K562 (cell line): ENCODE measurements around the gene CCDC138. TPM values are rescaled to one million over a fixed set of nuclear protein-coding genes. Genes with fewer than 3 reads are reported as not detected.

Source experiments
- ATAC-seq: fragments of 200-7000 bp; cut with Tn5 transposase; 3 replicates; pipeline ENCODE4 v1.9.1; 2020; ENCODE audit warnings: moderate library complexity
- BruUV-seq: library from RNA; stranded (reverse); fragments of 400-500 nt; replicated peaks from 2 replicates; lab custom pipeline; 2021; lab: Mats Ljungman, UMichigan
- CTCF ChIA-PET: fragments of 300-600 bp; formaldehyde crosslinking; extraction: SDS; loops from one replicate; lab custom pipeline; 2021; ENCODE audit warnings: low intra/inter-chr PET ratio; lab: Yijun Ruan, JAX
- POLR2A ChIA-PET: fragments of 300-600, 350-650 bp; sonication (Branson Sonifier 250); formaldehyde crosslinking; extraction: SDS; loops from one replicate; lab custom pipeline; 2021; ENCODE audit warnings: antibody characterized with exemption, inconsistent platforms; lab: Yijun Ruan, JAX
- DNase-seq, 4 experiments: peaks; one replicate each; pipeline versions ENCODE4 v3.0.0 to v3.0.0-alpha.2; 2011 to 2018; ENCODE audit warnings: low spot score in 3 of 4, mixed read lengths in 3 of 4; ENCODE audit errors: extremely low read depth in 1 of 4
- FAIRE-seq: peaks from 2 replicates; lab custom pipeline; 2011; peaks lifted over from hg19 to GRCh38; lab: Jason Lieb, UNC
- H2AFZ ChIP-seq: 2 replicates; pipeline ENCODE4 v1.6.0; 2011; ENCODE audit warnings: low read depth, low read length, control low read depth, inconsistent platforms
- H3K27ac ChIP-seq: fragments of 200-600 bp; 3 replicates; pipeline ENCODE4 v1.8.0; 2011; ENCODE audit warnings: low read depth, mild to moderate bottlenecking, control low read depth, inconsistent platforms, low read length, moderate library complexity, mixed read lengths; ENCODE audit errors: extremely low read depth
- H3K27me3 ChIP-seq, 2 experiments: fragments of 300-600 bp in 1 of 2; 2 replicates in 1 of 2; 3 replicates in 1 of 2; pipeline versions ENCODE4 v1.6.0 to v1.8.0; 2011; ENCODE audit warnings: inconsistent platforms in 2 of 2, low read length in 2 of 2, mild to moderate bottlenecking in 1 of 2, mixed read lengths in 1 of 2, moderate library complexity in 1 of 2; ENCODE audit not compliant: control insufficient read depth in 2 of 2, insufficient read depth in 2 of 2
- H3K36me3 ChIP-seq: fragments of 300-600 bp; 3 replicates; pipeline ENCODE4 v1.8.0; 2011; ENCODE audit warnings: mild to moderate bottlenecking, low read length, inconsistent platforms; ENCODE audit not compliant: control insufficient read depth, insufficient read depth
- H3K4me1 ChIP-seq, 2 experiments: fragments of 200-600 bp in 1 of 2; replicated peaks in 1 of 2; 2 replicates in 1 of 2; 3 replicates in 1 of 2; pipeline versions ENCODE4 v1.5.1 to v1.8.0; 2011; ENCODE audit warnings: inconsistent platforms in 2 of 2, low read length in 2 of 2, mild to moderate bottlenecking in 1 of 2, mixed read lengths in 1 of 2, moderate library complexity in 1 of 2; ENCODE audit not compliant: control insufficient read depth in 2 of 2, insufficient read depth in 2 of 2
- H3K4me2 ChIP-seq: 2 replicates; pipeline ENCODE4 v1.6.1; 2011; ENCODE audit warnings: low read length, control low read depth, inconsistent platforms, mixed read lengths; ENCODE audit not compliant: insufficient read depth
- H3K4me3 ChIP-seq: fragments of 200-600 bp; sonication (generic), shearing (Covaris generic); 2 replicates; pipeline ENCODE4 v1.5.1; 2016; ENCODE audit warnings: control low read depth, inconsistent platforms
- H3K79me2 ChIP-seq: fragments of 200-600 bp; 3 replicates; pipeline ENCODE4 v1.8.0; 2011; ENCODE audit warnings: low read length, inconsistent platforms; ENCODE audit not compliant: control insufficient read depth, insufficient read depth
- H3K9ac ChIP-seq, 2 experiments: 2 replicates each; pipeline versions ENCODE4 v1.6.0 to v1.6.1; 2011; ENCODE audit warnings: low read depth in 2 of 2, low read length in 2 of 2, control low read depth in 1 of 2, inconsistent platforms in 1 of 2, mild to moderate bottlenecking in 1 of 2, mixed read lengths in 1 of 2; ENCODE audit not compliant: insufficient read depth in 1 of 2
- H3K9me1 ChIP-seq: one replicate; pipeline ENCODE4 v1.6.0; 2011; ENCODE audit warnings: inconsistent platforms, mild to moderate bottlenecking, low read length, moderate library complexity; ENCODE audit not compliant: control insufficient read depth, insufficient read depth
- H3K9me3 ChIP-seq: replicated peaks from 2 replicates; pipeline ENCODE4 v1.5.1; 2011; ENCODE audit warnings: low read depth, low read length, inconsistent platforms; ENCODE audit not compliant: control insufficient read depth, insufficient read depth
- H4K20me1 ChIP-seq: replicated peaks from 2 replicates; pipeline ENCODE4 v1.6.1; 2011; ENCODE audit warnings: low read length, inconsistent platforms, mixed read lengths; ENCODE audit not compliant: control insufficient read depth, insufficient read depth
- CEBPG ChIP-seq, 3 experiments: fragments of 200-800 bp in 1 of 3; sonication (Bioruptor generic) in 1 of 3; sonication (generic) in 1 of 3; formaldehyde crosslinking in 1 of 3; IDR thresholded peaks in 2 of 3; conservative IDR thresholded peaks in 1 of 3; 2 replicates each; pipeline versions ENCODE4 v1.6.1 to v1.8.0; 2016 to 2022; ENCODE audit warnings: missing compliant biosample characterization in 2 of 3, missing genetic modification characterization in 2 of 3, mild to moderate bottlenecking in 1 of 3, missing genetic modification reagents in 1 of 3
- TBL1XR1 ChIP-seq, 2 experiments: IDR thresholded peaks; 2 replicates each; pipeline ENCODE4 v1.6.1; 2012; ENCODE audit warnings: improper control_type of control experiment in 2 of 2, low read length in 2 of 2, mild to moderate bottlenecking in 1 of 2
- ZNF384 ChIP-seq: IDR thresholded peaks from 2 replicates; pipeline ENCODE4 v1.6.1; 2012; ENCODE audit warnings: low read depth, low read length, improper control_type of control experiment
- ZNF551 ChIP-seq: fragments of 250-450 bp; sonication (Bioruptor Pico); IDR thresholded peaks from 2 replicates; pipeline ENCODE4 v1.5.0; 2021; ENCODE audit warnings: mild to moderate bottlenecking, moderate library complexity
- WGBS: fragments of 100-300 bp; shearing (Covaris generic); methylation state at CpG from one replicate; pipeline ENCODE4 v1.1.6; 2016; ENCODE audit warnings: low coverage, mixed read lengths; ENCODE audit not compliant: insufficient coverage; ENCODE audit errors: missing lambda C conversion rate; 5-methylcytosine and 5-hydroxymethylcytosine counted together
- in situ Hi-C: fragments of 300-500 bp; cut with MboI; formaldehyde crosslinking; loops from 4 replicates; pipeline ENCODE4 v1.15.0; 2018; ENCODE audit warnings: inconsistent platforms, mixed read lengths
- intact Hi-C: fragments of 100-400 bp; cut with micrococcal nuclease; formaldehyde crosslinking; loops from 2 replicates; pipeline ENCODE4 v1.14.2; 2022
- polyA plus RNA-seq, 8 experiments: library from polyadenylated mRNA; depleted of rRNA in 4 of 8; stranded (reverse) in 5 of 8; unstranded in 3 of 8; fragments of >200 nt; fragmentation: Nextera tagmentation in 2 of 8; fragmentation: Illumina TruSeq in 1 of 8; extraction: Ambion mirVana in 2 of 8; extraction: Trizol in 1 of 8; gene quantifications; 2 replicates each; pipeline versions ENCODE4 v1.2.1 to v1.2.3, GENCODE V29; 2011 to 2014; ENCODE audit warnings: inconsistent platforms in 1 of 8, missing spikeins in 1 of 8
- total RNA-seq, 7 experiments: library from RNA; depleted of rRNA in 6 of 7; stranded (reverse); fragments of >200 nt in 6 of 7; fragmentation: Illumina TruSeq in 2 of 7; extraction: Trizol in 2 of 7; gene quantifications; 2 replicates each; pipeline versions ENCODE4 v1.2.1 to v1.2.3, GENCODE V29; 2011 to 2021; ENCODE audit warnings: low replicate concordance in 1 of 7

Gene CCDC138
- total and polyA plus RNA-seq, 9 of the 15 experiments (the other 6 are each of a cell fraction or from before 2014, with no cell fraction given) = 17.5 to 44.6 (median 26.7) TPM

DNA sequence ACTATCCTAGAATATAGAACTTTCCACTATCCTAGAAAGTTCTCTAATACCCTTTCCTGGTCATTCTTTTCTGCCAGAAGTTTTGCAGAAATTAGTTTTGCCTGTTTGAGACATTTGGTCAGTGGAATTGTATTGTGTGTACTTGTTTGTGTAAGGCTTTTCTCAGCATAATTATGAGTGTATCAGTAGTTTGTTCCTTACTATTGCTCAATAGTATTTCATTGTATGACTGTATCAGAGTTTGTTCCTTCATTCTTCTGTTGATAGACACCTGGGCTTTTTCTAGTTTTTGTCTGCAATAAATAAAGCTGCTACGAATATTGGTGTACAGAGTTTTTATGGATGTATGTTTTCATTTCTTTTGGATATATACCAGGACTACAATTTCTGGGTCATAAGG lies 27.2 kb downstream of the CCDC138 start:
- Histone ChIP-seq H3K9ac (no peak overlapping the region), H3K27ac (no peak overlapping the region), H2AFZ (no peak overlapping the region), H3K27me3 (no peaks in the 10 kb centered on the region), H3K4me2 (no peak overlapping the region), H3K36me3 (peaks cover 68% of the 10 kb centered on the region), H3K9me1 (no peaks in the 10 kb centered on the region), H3K79me2 (peaks cover 23% of the 10 kb centered on the region), H3K4me3 (no peak overlapping the region), H4K20me1 (no peaks in the 10 kb centered on the region), H3K4me1 (no peaks in the 10 kb centered on the region), H3K9me3 (peaks cover 8% of the 10 kb centered on the region)
- CTCF ChIA-PET = no interaction called here
- ATAC-seq (no peak), DNase-seq (no peak), FAIRE-seq (peak; percentile 46)
- POLR2A ChIA-PET = no interaction called here
- intact Hi-C loops = no loop called here
- 91% methylated on average over 1 of the region's 1 CpG for WGBS
- no TSS peak for BruUV-seq
- TF ChIP-seq TBL1XR1 (IDR thresholded peaks at IDR 0.05; ENCODE audit: low read length in 2 of 2) (no peak), CEBPG (CRISPR knock-in tag; IDR thresholded peaks at IDR 0.05) (no peak), CEBPG (tag; conservative IDR thresholded peaks at IDR 0.05 in 1 of 2, IDR thresholded peaks at IDR 0.05 in 1 of 2) (peak; percentile 25 to 35; a peak in 1 of 4 replicates)
- in situ Hi-C loops = no loop called here

GRCh38 chr2:108820482-108820881 lies 33.9 kb downstream of the CCDC138 start:
- H3K36me3 ChIP-seq = peaks cover 51% of the 10 kb centered on the region
- ChIA-PET CTCF (no interaction called here), POLR2A (no interaction called here)

More at GRCh38 chr2:108820482-108820881, 33.9 kb downstream of the CCDC138 start:
- Histone ChIP-seq H3K9ac (no peak overlapping the region), H3K4me1 (0 out of 5 replicates have a peak, but pooled peaks cover 0 to 5% of the 10 kb centered on the region in 2 experiments), H3K9me3 (0 out of 2 replicates have a peak, but pooled peaks cover 4% of the 10 kb centered on the region), H4K20me1 (no peaks in the 10 kb centered on the region), H3K27me3 (no peaks in the 10 kb centered on the region), H3K4me3 (no peak overlapping the region), H3K27ac (no peak overlapping the region), H3K79me2 (no peaks in the 10 kb centered on the region), H3K4me2 (no peak overlapping the region), H3K9me1 (no peaks in the 10 kb centered on the region), H2AFZ (no peak overlapping the region)
- BruUV-seq = no TSS peak
- in situ Hi-C loops (no loop called here), intact Hi-C loops (no loop called here)
- no peak for TF ChIP-seq ZNF551 (CRISPR knock-in tag)
- 0 out of 2 replicates have a peak, but pooled peaks have one; percentile 29 for TF ChIP-seq ZNF384
- WGBS = 79% methylated on average over 2 of the region's 2 CpGs
- no peak for FAIRE-seq
- no peak for DNase-seq
- no peak for ATAC-seq
